Common myeloid progenitor, CD34-positive (primary cell): ENCODE measurements around the gene DNMT3B.

ENCODE experiments used
- CTCF ChIA-PET: fragments of 350-600 bp; sonication (Branson Sonifier 250); formaldehyde crosslinking; loops from one replicate; lab custom pipeline; 2021; ENCODE audit warnings: antibody characterized with exemption; lab: Charles Lee
- POLR2A ChIA-PET: fragments of 350-600 bp; sonication (Branson Sonifier 250); formaldehyde crosslinking; loops from one replicate; lab custom pipeline; 2021; ENCODE audit warnings: antibody characterized with exemption; lab: Charles Lee
- DNase-seq, 3 donors: peaks; one replicate each; pipeline versions ENCODE4 v3.0.0 to v3.0.0-alpha.2; 2013
- H3K27ac ChIP-seq, 2 experiments: 1 replicate in 1 of 2; 2 replicates in 1 of 2; pipeline ENCODE4 v1.7.0; 2013; ENCODE audit warnings: inconsistent platforms in 2 of 2, low read length in 2 of 2, mild to moderate bottlenecking in 2 of 2, low read depth in 1 of 2, moderate library complexity in 1 of 2; ENCODE audit not compliant: severe bottlenecking in 2 of 2, insufficient read depth in 1 of 2, poor library complexity in 1 of 2
- H3K27me3 ChIP-seq, 5 experiments: replicated peaks in 2 of 5; 1 replicate in 3 of 5; 2 replicates in 2 of 5; pipeline versions ENCODE4 v1.6.1 to v1.7.0; 2013; ENCODE audit warnings: low read length in 4 of 5, mild to moderate bottlenecking in 2 of 5, moderate library complexity in 2 of 5, inconsistent platforms in 1 of 5; ENCODE audit not compliant: insufficient read depth in 5 of 5, control insufficient read depth in 4 of 5
- H3K36me3 ChIP-seq, 4 experiments: 1 replicate in 2 of 4; 2 replicates in 2 of 4; pipeline versions ENCODE4 v1.6.1 to v1.7.0; 2013; ENCODE audit warnings: low read length in 3 of 4, control low read depth in 1 of 4, mild to moderate bottlenecking in 1 of 4; ENCODE audit not compliant: control insufficient read depth in 4 of 4, insufficient read depth in 4 of 4
- H3K4me1 ChIP-seq, 4 experiments: 1 replicate in 3 of 4; 2 replicates in 1 of 4; pipeline versions ENCODE4 v1.6.1 to v1.7.1; 2013; ENCODE audit warnings: low read length in 3 of 4, mild to moderate bottlenecking in 3 of 4, control low read depth in 1 of 4, inconsistent platforms in 1 of 4, moderate library complexity in 1 of 4; ENCODE audit not compliant: control insufficient read depth in 4 of 4, insufficient read depth in 4 of 4; ENCODE audit errors: control extremely low read depth in 1 of 4
- H3K4me3 ChIP-seq, 7 experiments: 1 replicate in 4 of 7; 2 replicates in 3 of 7; pipeline versions ENCODE4 v1.5.1 to v1.7.0; 2013; ENCODE audit warnings: mild to moderate bottlenecking in 7 of 7, low read length in 6 of 7, moderate library complexity in 6 of 7, inconsistent platforms in 2 of 7, low read depth in 2 of 7, control low read depth in 1 of 7; ENCODE audit not compliant: insufficient read depth in 4 of 7, control insufficient read depth in 1 of 7; ENCODE audit errors: extremely low read depth in 1 of 7
- H3K9me3 ChIP-seq, 5 experiments: 1 replicate in 4 of 5; 2 replicates in 1 of 5; pipeline versions ENCODE4 v1.6.1 to v1.7.1; 2013; ENCODE audit warnings: low read length in 4 of 5, mild to moderate bottlenecking in 2 of 5, inconsistent platforms in 1 of 5, low read depth in 1 of 5, moderate library complexity in 1 of 5; ENCODE audit not compliant: control insufficient read depth in 4 of 5, insufficient read depth in 2 of 5; ENCODE audit errors: control extremely low read depth in 1 of 5
- WGBS: methylation state at CpG from one replicate; pipeline ENCODE4 v1.1.5; 2013; ENCODE audit not compliant: insufficient coverage; 5-methylcytosine and 5-hydroxymethylcytosine counted together

DNMT3B gene

GRCh38 chr20:32772046-32772445, 9.9 kb downstream of the DNMT3B start:
- Histone ChIP-seq H3K36me3 (peaks cover 0 to 33% (median 8%) of the 10 kb centered on the region in 4 experiments), H3K4me3 (peak overlapping the region in 1 of 7 experiments; percentile 2), H3K9me3 (no peaks in the 10 kb centered on the region), H3K27me3 (no peaks in the 10 kb centered on the region), H3K27ac (peak overlapping the region in 1 of 2 experiments; percentile 14), H3K4me1 (peaks cover 9 to 94% (median 69%) of the 10 kb centered on the region in 4 experiments)
- no peak for DNase-seq
- CTCF ChIA-PET = no interaction called here
- 87% methylated on average over 3 of the region's 3 CpGs for WGBS
- POLR2A ChIA-PET = no interaction called here

- Histone ChIP-seq H3K27me3 (no peaks in the 10 kb centered on the region), H3K4me3 (peak overlapping the region in 1 of 7 experiments; percentile 16), H3K36me3 (peaks cover 0 to 36% (median 5%) of the 10 kb centered on the region in 4 experiments), H3K9me3 (no peaks in the 10 kb centered on the region), H3K4me1 (peaks cover 9 to 97% (median 79%) of the 10 kb centered on the region in 4 experiments), H3K27ac (no peak overlapping the region)
- DNase-seq = peak in 2 of 3 donors; percentile 43 to 50
- 100% methylated on average over 2 of the region's 2 CpGs for WGBS
- ChIA-PET CTCF (interaction anchor here (0.7 to 3.2 kb wide), 3 partner anchors 10 to 100 kb away, joined by 3 to 17 read pairs (median 3); partner anchors contain the start of genes C20orf203 and DNMT3B), POLR2A (no interaction called here)
These were observed 11.0 kb downstream of the DNMT3B start for GRCh38 chr20:32773223-32773622.

GRCh38 chr20:32773855-32774254, 11.7 kb downstream of the DNMT3B start:
- no CpG with 5 or more reads among the region's 8 CpGs for WGBS

GRCh38 chr20:32775336-32775991, 13.3 kb downstream of the DNMT3B start:
- WGBS = 90% methylated on average over 8 of the region's 10 CpGs
- peaks cover 0 to 44% (median 5%) of the 10 kb centered on the region in 4 experiments for H3K36me3 ChIP-seq
- ChIA-PET POLR2A (no interaction called here), CTCF (interaction anchor here (0.6 to 5.6 kb wide), 11 partner anchors 8 to 110 kb away, joined by 3 to 54 read pairs (median 6); partner anchors contain the start of genes C20orf203 and DNMT3B)
- DNase-seq = peak in 2 of 3 donors; percentile 65 to 72
- peaks cover 9 to 85% (median 77%) of the 10 kb centered on the region in 4 experiments for H3K4me1 ChIP-seq
- peak overlapping the region in 1 of 2 experiments; percentile 44 for H3K27ac ChIP-seq
- H3K4me3 ChIP-seq = no peak overlapping the region
- no peaks in the 10 kb centered on the region for H3K9me3 ChIP-seq
- no peaks in the 10 kb centered on the region for H3K27me3 ChIP-seq

More at GRCh38 chr20:32773855-32774254, 11.7 kb downstream of the DNMT3B start:
- peaks cover 9 to 98% (median 82%) of the 10 kb centered on the region in 4 experiments for H3K4me1 ChIP-seq
- H3K27me3 ChIP-seq = no peaks in the 10 kb centered on the region
- ChIA-PET POLR2A (no interaction called here), CTCF (interaction anchor here (0.8 to 3.2 kb wide), 2 partner anchors 101 to 252 kb away, joined by 3 to 17 read pairs; partner anchors contain the start of gene C20orf203)
- peaks cover 0 to 37% (median 3%) of the 10 kb centered on the region in 4 experiments for H3K36me3 ChIP-seq
- peak overlapping the region in 2 of 7 experiments; percentile 11 to 33 for H3K4me3 ChIP-seq
- no peaks in the 10 kb centered on the region for H3K9me3 ChIP-seq
- peak overlapping the region in 1 of 2 experiments; percentile 25 for H3K27ac ChIP-seq
- DNase-seq = peak in 1 of 3 donors; percentile 29

GRCh38 chr20:32777177-32777956, 15.2 kb downstream of the DNMT3B start:
- ChIA-PET CTCF (interaction anchor here (0.7 to 5.6 kb wide), 40 partner anchors 8 to 261 kb away, joined by 3 to 114 read pairs (median 5); partner anchors contain the start of genes C20orf203, COMMD7 and DNMT3B), POLR2A (interaction anchor here (1.2 kb wide), 1 partner anchor 14 kb away, joined by 5 read pairs; no protein-coding TSS in a partner anchor)
- no peaks in the 10 kb centered on the region for H3K27me3 ChIP-seq
- peaks cover 6 to 66% (median 59%) of the 10 kb centered on the region in 4 experiments for H3K4me1 ChIP-seq
- 98% methylated on average over 7 of the region's 8 CpGs for WGBS
- DNase-seq = no peak
- H3K36me3 ChIP-seq = peaks cover 0 to 58% (median 16%) of the 10 kb centered on the region in 4 experiments
- H3K9me3 ChIP-seq = no peaks in the 10 kb centered on the region
- H3K4me3 ChIP-seq = peak overlapping the region in 2 of 7 experiments; percentile 8 to 35
- H3K27ac ChIP-seq = peak overlapping the region; percentile 37 to 74

GRCh38 chr20:32779500-32780211, 17.5 kb downstream of the DNMT3B start:
- no peak overlapping the region for H3K4me3 ChIP-seq
- no peak for DNase-seq
- ChIA-PET POLR2A (no interaction called here), CTCF (interaction anchor here (0.6 to 5.6 kb wide), 24 partner anchors 9 to 256 kb away, joined by 3 to 114 read pairs (median 10); partner anchors contain the start of genes C20orf203, COMMD7 and DNMT3B)
- H3K4me1 ChIP-seq = peaks cover 3 to 44% (median 39%) of the 10 kb centered on the region in 4 experiments
- H3K36me3 ChIP-seq = peaks cover 0 to 76% (median 31%) of the 10 kb centered on the region in 4 experiments
- H3K27ac ChIP-seq = no peak overlapping the region
- no peaks in the 10 kb centered on the region for H3K27me3 ChIP-seq
- WGBS = 98% methylated on average over 8 of the region's 10 CpGs
- no peaks in the 10 kb centered on the region for H3K9me3 ChIP-seq
